Measurements from ENCODE around the gene EMILIN1. TPM values are rescaled to one million over a fixed set of nuclear protein-coding genes. Genes with fewer than 3 reads are reported as not detected.
"Not testable (repeated sequence)": the region's sequence is repeated elsewhere in the genome, so short reads cannot be mapped to it uniquely, and the experiment has no call there.

Gene EMILIN1
- total RNA-seq, 1 donor from 2014 or later, result 180 TPM

DNA sequence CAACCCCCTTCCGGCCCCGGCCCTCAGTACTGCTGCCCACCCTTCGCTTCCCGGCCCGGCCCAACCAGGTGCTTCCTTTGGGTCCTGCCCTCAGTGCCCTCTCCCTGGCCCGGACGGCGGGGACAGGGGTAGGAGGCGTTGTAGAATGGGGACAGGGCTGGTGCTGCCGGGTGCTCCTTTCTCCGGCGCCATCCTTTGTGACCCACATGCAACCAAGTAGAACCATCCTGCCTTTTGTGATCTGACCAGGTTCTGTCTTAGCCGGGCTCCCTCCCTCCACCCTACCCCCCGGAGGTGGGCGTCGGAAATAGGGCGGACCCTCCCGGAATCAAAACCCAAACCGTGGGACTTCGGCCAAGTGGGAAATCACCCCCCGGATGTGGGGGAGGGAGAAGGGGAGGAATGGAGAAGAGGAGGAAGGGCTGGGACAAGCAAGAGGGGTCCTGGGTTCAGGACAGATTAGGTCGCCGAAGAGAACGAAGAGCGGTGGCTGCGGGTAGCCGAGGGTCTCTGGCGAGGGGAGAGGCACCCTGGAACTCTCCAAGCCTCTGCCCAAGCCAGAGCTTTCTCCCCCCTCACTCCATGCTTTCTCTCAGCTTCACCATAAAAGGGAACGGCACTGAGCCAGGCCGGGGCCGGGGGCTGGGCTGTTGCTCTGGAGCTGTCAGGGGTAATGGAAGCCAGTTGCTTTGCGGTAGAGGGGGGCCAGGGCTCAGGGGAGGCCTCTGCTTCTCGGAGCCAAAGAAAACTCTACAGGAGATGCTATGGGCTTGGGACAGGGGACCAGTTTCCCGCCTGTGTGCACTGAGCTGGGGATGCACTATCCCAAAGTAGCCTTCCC lies 6.2 kb upstream of the EMILIN1 start:
- DNase-seq (ENCODE audit: low spot score), result no peak
- Mint-ChIP-seq H3K36me3 (ENCODE audit: low read depth) (peaks cover 13% of the 10 kb centered on the region), H3K27me3 (ENCODE audit: low read depth) (no peaks in the 10 kb centered on the region), H3K4me3 (ENCODE audit: unreplicated experiment) (peak overlapping the region; percentile 79), H3K27ac (ENCODE audit: unreplicated experiment) (peak overlapping the region; percentile 94), H3K9me3 (ENCODE audit: low read depth) (no peaks in the 10 kb centered on the region), H3K4me1 (ENCODE audit: low read depth) (peaks cover 75% of the 10 kb centered on the region)
- TF ChIP-seq, protein P1, sequence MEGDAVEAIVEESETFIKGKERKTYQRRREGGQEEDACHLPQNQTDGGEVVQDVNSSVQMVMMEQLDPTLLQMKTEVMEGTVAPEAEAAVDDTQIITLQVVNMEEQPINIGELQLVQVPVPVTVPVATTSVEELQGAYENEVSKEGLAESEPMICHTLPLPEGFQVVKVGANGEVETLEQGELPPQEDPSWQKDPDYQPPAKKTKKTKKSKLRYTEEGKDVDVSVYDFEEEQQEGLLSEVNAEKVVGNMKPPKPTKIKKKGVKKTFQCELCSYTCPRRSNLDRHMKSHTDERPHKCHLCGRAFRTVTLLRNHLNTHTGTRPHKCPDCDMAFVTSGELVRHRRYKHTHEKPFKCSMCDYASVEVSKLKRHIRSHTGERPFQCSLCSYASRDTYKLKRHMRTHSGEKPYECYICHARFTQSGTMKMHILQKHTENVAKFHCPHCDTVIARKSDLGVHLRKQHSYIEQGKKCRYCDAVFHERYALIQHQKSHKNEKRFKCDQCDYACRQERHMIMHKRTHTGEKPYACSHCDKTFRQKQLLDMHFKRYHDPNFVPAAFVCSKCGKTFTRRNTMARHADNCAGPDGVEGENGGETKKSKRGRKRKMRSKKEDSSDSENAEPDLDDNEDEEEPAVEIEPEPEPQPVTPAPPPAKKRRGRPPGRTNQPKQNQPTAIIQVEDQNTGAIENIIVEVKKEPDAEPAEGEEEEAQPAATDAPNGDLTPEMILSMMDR (IDR thresholded peaks at IDR 0.05), result no peak

DNA sequence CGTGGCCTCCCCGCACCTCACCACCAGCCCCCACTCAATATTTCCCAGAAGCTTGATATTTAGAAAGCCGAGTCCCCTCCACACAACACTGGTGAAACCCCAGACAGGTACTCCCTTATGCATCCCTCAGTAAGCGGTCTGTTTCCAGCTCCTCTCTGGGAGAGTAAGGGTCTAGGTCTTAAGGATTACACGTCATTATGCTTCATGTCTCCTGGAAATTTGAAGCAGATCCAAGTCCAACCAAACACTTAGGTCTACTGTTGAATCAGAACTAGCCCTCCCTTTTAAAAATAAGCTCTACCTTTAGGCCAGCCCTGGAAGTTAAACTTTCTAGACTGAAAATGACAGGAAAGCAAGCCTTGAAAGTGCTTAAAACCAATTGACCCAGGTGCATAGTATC lies 5.5 kb upstream of the EMILIN1 start:
- DNase-seq (ENCODE audit: low spot score), result no peak
- H3K27ac Mint-ChIP-seq (ENCODE audit: unreplicated experiment), result peak overlapping the region; percentile 94
- H3K27me3 Mint-ChIP-seq (ENCODE audit: low read depth), result no peaks in the 10 kb centered on the region
- peak overlapping the region; percentile 79 for H3K4me3 Mint-ChIP-seq (ENCODE audit: unreplicated experiment)
- peaks cover 80% of the 10 kb centered on the region for H3K4me1 Mint-ChIP-seq (ENCODE audit: low read depth)
- peaks cover 13% of the 10 kb centered on the region for H3K36me3 Mint-ChIP-seq (ENCODE audit: low read depth)
- H3K9me3 Mint-ChIP-seq (ENCODE audit: low read depth), result no peaks in the 10 kb centered on the region
- TF ChIP-seq, protein P1 (IDR thresholded peaks at IDR 0.05), result no peak

DNA sequence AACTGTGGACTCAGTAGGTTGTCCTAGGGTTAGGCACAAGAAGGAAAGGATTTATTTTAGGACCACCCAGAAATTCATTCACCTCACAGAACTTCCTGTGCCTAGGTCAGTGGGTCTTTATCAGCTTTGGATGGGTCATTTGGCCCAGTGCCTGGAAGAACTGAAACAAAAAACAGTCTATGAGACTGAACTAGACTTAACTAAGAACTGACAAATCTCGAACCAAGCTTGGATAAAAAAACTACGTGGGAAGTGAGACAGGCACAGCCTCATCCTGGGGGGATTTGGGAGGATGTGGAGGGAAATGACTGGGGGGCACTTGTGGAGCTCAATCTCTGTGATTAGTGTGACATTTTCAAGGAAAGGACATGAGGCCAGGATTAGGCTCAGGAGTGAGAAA lies 4.6 kb upstream of the EMILIN1 start:
- TF ChIP-seq, protein P1 (IDR thresholded peaks at IDR 0.05), result no peak
- H3K9me3 Mint-ChIP-seq (ENCODE audit: low read depth), result no peaks in the 10 kb centered on the region
- peaks cover 79% of the 10 kb centered on the region for H3K4me1 Mint-ChIP-seq (ENCODE audit: low read depth)
- no peaks in the 10 kb centered on the region for H3K27me3 Mint-ChIP-seq (ENCODE audit: low read depth)
- no peak overlapping the region for H3K27ac Mint-ChIP-seq (ENCODE audit: unreplicated experiment)
- no peak overlapping the region for H3K4me3 Mint-ChIP-seq (ENCODE audit: unreplicated experiment)
- DNase-seq (ENCODE audit: low spot score), result no peak
- H3K36me3 Mint-ChIP-seq (ENCODE audit: low read depth), result peaks cover 11% of the 10 kb centered on the region

DNA sequence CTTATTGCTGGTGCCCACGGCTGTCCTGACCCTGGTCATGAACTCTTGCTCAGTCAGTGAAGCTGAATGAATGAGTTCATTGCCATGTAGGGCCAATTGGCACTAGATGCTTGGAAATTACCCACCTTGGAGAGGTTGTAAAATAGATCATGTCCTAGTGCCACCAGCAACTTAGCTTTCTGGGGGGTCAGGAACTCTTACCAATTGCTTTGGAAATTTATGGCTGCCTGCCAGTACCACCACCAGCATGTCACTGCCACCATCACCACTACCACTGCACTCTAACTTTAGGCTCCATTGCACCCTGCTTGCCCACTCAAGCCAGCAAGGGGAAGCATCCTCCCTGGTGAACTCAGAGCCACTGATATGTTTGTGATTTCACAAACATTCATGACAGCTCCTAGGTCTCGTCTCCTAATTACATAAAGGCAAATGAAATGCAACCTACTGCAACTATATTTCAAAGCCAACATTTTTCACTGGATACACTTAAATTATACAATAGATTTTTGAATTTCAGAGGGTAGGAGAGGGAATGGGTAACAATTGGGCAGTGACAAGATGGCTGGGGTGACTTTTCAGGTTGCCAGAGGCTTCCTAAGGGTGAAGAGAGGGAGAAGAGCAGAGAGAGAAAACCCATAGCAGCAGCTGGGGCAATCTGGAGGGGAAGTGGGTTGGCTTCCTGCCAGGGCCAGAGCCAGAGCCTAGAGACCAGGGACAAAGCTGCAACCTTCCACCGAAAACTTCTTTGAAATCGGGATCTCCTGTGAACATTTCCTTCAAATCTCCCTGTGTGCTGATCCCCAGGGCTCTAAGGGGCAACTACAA lies 3.5 kb upstream of the EMILIN1 start:
- peaks cover 4% of the 10 kb centered on the region for H3K36me3 Mint-ChIP-seq (ENCODE audit: low read depth)

DNA sequence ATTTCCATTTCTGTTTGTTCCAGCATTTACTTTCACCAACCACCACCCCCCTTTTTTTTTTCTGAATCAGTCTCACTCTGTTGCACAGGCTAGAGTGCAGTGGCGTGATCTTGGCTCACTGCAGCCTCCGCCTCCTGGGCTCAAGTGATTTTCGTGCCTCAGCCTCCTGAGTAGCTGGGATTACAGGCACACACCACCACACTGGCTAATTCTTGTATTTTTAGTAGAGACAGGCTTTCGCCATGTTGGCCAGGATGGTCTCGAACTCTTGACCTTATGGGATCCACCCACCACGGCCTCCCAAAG lies 2.9 kb upstream of the EMILIN1 start:
- not testable (repeated sequence) for DNase-seq (ENCODE audit: low spot score); H3K36me3 Mint-ChIP-seq (ENCODE audit: low read depth); H3K4me3 Mint-ChIP-seq (ENCODE audit: unreplicated experiment); H3K9me3 Mint-ChIP-seq (ENCODE audit: low read depth); H3K27me3 Mint-ChIP-seq (ENCODE audit: low read depth); H3K27ac Mint-ChIP-seq (ENCODE audit: unreplicated experiment)
- peaks cover 75% of the 10 kb centered on the region for H3K4me1 Mint-ChIP-seq (ENCODE audit: low read depth)

More for the DNA sequence above, 3.5 kb upstream of the EMILIN1 start:
- TF ChIP-seq, protein P1 (IDR thresholded peaks at IDR 0.05), result no peak
- Mint-ChIP-seq H3K4me3 (ENCODE audit: unreplicated experiment) (no peak overlapping the region), H3K9me3 (ENCODE audit: low read depth) (no peaks in the 10 kb centered on the region), H3K4me1 (ENCODE audit: low read depth) (peaks cover 75% of the 10 kb centered on the region), H3K27me3 (ENCODE audit: low read depth) (no peaks in the 10 kb centered on the region), H3K27ac (ENCODE audit: unreplicated experiment) (peak overlapping the region; percentile 51)
- no peak for DNase-seq (ENCODE audit: low spot score)
